Fibroblast of mammary gland (primary cell): Measurements from ENCODE around the gene KCNJ18.
"Not testable (repeated sequence)": the region's sequence is repeated elsewhere in the genome, so short reads cannot be mapped to it uniquely, and the experiment has no call there.

ENCODE experiments used
- DNase-seq: peaks from one replicate; pipeline ENCODE4 v3.0.0-alpha.2; 2010; ENCODE audit warnings: low read depth
- H3K4me3 ChIP-seq: 2 replicates; pipeline ENCODE4 v1.5.1; 2011; ENCODE audit warnings: low read depth, mild to moderate bottlenecking, low read length, moderate library complexity; ENCODE audit not compliant: control insufficient read depth

The KCNJ18 gene

GRCh38 chr17:21751111-21751510, 58.8 kb downstream of the KCNJ18 start:
- H3K4me3 ChIP-seq, DNase-seq: not testable (repeated sequence)
